AML-193 (cell line): ENCODE measurements around the gene CDS2.
A peak's percentile ranks its signal among the peaks of the same experiment; 100 is the strongest.

ENCODE experiments used
- DNase-seq, 2 experiments: peaks; one replicate each; lab custom pipeline; 2025; lab: John Stamatoyannopoulos, UW

The CDS2 gene

GRCh38 chr20:5212907-5213487 is 86.2 kb downstream of the CDS2 start:
- DNase-seq, result no peak

GRCh38 chr20:5214826-5215225 is 88.0 kb downstream of the CDS2 start:
- no peak for DNase-seq

- no peak for DNase-seq
Observed at GRCh38 chr20:5215672-5216304, 89.0 kb downstream of the CDS2 start.

- DNase-seq, result no peak
Observed at GRCh38 chr20:5216663-5217062, 89.9 kb downstream of the CDS2 start.

- DNase-seq, result no peak
Observed at GRCh38 chr20:5217616-5218015, 90.8 kb downstream of the CDS2 start.

GRCh38 chr20:5220321-5221060 is 93.7 kb downstream of the CDS2 start:
- DNase-seq, result no peak

- DNase-seq, result no peak
Observed at GRCh38 chr20:5221061-5221430, 94.2 kb downstream of the CDS2 start.

GRCh38 chr20:5222919-5223634 is 96.3 kb downstream of the CDS2 start:
- DNase-seq, result peak; percentile 48 to 55

- DNase-seq, result no peak
Observed at GRCh38 chr20:5230544-5230943, 103.7 kb downstream of the CDS2 start.

- DNase-seq, result no peak
Observed at GRCh38 chr20:5234158-5234557, 107.3 kb downstream of the CDS2 start.

GRCh38 chr20:5234978-5235377 is 108.2 kb downstream of the CDS2 start:
- DNase-seq, result no peak
